ENCODE data around the gene WDFY4.

WDFY4 gene

DNA sequence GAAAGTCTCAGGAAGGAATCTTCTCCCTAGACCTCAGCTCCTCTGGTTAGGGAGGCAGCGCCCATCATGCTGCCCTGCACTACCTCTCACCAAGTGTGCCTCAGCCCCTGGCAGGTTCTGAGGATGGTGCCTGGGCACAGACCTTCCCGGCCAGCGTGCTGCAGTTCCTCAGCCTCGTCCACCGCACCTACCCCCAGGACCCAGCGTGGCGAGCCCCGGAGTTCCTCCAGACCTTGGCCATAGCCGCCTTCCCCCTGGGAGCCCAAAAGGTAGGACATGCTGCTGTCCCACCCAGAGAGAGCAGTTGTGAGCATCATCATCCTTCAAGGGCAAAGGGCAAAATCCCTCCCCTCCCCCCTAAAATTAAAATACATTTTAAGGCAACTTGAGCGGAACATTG, 132.5 kb downstream of the WDFY4 start:
- no peak for DNase-seq (ENCODE audit: low read depth, low spot score)

DNA sequence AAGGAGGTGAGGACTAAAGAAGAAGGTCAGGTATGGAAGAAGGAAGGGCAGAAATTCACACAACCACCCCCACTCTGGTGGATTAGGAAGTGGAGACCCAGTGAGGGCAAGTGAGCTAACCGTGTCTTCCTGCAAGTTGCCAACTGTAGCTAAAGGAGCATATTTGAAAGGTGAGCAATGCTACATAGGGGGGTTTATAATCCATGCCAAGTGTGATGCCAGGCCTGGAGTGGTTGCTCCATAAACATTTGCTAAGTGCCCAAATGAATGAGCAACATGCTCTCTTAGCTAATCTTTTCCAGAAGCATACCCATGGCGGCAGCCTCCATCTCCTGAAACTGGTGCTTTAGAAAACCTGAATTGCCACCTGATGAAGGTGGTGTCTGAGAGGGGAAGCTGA, 133.4 kb downstream of the WDFY4 start:
- no peak for DNase-seq (ENCODE audit: low read depth, low spot score)

DNA sequence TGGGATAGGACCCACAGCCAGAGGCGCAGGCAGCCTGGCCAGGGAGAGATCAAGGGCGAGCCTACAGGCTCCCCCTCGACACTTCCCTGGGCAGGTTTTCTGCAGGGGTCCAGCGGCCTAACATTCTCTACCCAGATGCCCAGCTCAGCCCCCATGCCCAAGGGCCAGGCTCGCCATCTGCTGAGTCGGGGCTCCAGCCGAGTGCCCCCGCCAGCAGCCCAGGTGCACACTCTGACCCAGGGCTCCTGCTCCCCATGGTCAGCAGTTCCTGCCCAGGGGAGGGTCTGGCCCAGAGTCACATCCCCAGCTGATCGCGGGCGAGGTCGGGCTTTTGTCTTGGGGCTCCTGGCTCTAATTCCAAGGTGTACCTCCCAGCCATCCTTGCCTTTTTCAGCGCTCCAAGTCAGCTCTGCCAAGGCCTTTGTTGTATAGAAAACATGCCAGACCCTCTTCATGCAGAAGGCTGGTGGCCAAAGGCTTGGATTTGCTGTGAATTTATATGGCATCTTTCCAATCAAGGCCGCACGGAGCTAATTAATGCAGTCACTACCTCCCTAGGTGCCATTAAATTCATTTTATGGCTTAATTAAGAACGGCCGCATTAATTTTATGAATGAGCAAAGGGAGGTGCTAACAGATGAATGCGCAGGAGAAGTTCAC, 134.3 kb downstream of the WDFY4 start:
- DNase-seq (ENCODE audit: low read depth, low spot score): no peak

DNA sequence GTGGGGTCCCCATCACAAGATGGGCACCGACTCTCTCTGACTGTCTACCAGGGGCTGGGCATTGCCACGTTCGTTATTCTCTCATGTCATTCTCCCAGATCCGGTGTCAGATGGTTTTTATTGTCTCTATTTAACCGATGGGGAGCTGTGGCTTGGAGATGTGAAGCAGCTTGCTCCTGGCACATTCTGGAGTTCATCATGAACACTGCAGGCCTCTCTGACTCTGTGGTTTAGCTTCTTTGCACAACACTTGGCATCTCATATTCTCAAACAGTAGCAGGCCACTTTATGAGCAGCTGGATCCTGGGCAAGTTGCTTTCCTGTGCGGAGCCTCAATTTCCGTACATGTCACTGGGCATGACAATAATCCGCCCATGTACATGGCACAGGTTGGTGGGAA, 135.1 kb downstream of the WDFY4 start:
- DNase-seq (ENCODE audit: low read depth, low spot score): no peak

DNA sequence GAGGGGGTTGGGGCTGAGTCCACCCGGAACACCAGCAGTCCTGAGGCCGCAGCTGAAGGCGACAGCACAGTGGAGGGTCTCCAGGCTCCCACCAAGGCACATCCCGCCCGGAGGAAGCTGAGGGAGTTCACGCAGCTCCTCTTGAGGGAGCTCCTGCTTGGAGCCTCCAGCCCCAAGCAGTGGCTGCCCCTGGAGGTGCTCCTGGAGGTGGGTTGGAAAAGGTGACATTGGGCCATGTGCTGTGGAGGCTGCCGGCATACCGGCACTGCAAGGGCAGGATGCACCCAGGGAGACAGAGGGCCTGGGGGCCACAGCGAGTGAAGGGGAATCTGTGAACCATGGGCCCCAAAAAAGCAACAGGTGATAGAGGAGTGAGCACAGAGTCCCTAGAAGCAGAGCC, 135.6 kb downstream of the WDFY4 start:
- DNase-seq (ENCODE audit: low read depth, low spot score): no peak

DNA sequence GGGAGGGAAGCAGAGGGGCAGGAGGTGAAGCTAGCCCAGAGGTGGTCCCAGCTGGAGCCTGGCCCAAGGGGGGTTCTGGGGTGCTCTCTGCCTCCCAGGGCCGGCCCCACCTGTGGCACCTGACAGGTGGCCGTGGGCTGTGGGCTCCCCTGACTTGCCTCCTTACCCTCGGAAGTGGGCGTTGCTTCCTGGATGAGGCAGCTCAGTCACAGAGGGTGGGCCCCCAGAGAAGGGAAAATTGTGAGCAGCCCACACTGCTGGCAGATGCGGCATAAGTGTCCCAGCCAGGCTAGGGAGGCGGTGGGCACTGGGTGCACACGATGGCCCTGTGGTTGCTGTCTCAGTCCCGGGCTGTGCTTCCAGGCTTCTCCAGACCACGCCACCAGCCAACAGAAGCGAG, 136.0 kb downstream of the WDFY4 start:
- no peak for DNase-seq (ENCODE audit: low read depth, low spot score)

DNA sequence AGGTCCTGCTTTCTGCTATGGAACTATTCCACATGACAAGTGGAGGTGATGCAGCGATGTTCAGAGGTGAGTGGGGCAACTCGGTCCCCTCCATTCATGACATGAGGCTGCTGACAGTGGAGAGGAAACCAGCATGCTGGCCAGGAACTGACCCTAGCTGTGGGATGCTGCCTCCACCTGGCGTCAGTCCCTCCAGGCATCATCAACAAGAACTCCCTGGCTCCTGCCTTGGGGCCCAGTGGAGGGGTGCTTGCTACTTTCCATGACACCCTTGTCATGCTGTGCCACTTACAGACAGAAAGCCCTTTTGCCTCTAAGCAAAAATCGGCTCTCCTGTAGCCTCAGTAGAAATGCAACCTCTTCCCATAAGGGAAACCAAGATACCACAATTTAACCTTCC, 136.4 kb downstream of the WDFY4 start:
- DNase-seq (ENCODE audit: low read depth, low spot score): no peak

DNA sequence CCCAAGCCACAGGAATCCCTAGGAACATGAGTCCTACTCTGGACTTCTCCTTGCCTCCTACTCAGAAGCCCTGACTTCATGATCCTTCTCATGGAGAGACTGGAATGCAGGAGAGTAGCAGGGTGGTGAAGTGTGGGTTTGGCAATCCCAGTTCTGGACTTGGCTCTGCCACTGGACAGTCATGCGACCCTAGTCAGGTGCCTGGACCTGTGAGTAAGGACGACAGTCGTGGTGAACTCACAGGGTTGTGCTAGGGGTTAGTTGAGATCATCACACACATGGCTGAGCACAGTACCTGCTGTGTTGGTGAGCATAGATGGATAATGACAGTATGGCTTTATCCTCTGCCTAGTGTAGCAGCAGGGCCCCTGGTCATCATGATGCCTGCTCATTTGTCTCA, 137.0 kb downstream of the WDFY4 start:
- DNase-seq (ENCODE audit: low read depth, low spot score): no peak

DNA sequence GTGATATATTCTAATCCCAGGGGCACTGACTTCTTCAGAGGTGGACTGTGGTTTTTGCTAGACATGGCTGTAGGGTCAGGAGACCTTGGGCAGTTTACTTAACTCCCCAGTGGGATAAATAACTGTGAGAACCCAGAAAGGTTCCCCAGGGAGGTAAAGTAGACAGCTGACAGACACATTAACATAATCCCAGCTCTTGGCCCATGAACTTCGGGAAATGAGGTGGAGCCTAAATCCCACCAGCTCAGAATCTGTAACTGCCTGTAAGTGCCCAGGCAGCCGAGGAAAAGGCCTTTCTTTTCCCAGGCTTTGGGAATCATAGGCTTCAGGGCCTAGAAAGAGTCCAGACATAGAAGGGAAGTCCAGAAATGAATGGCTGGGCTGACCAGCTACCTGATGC, 149.0 kb downstream of the WDFY4 start:
- no peak for DNase-seq (ENCODE audit: low read depth, low spot score)

DNA sequence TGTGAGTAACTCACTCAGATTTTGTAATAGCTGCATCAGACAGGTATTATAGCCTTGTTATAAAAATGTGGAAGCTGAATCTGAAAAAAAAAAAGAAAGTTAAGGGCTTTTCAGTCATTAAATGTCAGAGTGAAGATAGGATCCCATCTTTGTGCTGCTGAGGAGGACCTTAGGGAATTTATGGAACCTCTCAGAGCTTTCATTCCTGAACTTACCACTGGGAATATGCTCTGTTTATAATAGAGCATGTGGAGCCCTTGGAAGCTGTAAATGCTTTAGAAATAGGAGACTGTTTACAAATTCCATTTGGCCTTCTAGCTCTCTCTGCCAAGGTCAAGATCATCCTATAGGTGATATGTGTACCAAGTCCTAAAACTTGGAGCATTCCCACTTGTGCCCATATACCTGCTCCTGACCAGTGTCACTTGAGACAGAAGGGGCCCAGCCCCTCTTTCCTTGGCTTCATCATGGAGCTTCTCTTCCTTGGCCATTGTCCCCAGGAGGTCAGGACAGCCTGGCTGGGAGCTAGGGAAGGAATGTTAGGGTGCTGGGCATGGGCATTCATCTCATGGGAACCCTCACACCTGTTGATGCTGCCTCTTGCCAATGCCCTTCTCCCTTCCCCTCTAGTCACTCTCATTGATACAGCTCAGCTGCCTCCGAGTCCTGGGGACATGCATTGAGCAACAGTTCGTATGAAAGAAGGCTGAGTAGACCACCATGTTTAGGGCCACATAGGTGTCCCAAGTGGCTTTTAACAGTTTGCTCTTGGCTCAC, 149.7 kb downstream of the WDFY4 start:
- DNase-seq (ENCODE audit: low read depth, low spot score): no peak

DNA sequence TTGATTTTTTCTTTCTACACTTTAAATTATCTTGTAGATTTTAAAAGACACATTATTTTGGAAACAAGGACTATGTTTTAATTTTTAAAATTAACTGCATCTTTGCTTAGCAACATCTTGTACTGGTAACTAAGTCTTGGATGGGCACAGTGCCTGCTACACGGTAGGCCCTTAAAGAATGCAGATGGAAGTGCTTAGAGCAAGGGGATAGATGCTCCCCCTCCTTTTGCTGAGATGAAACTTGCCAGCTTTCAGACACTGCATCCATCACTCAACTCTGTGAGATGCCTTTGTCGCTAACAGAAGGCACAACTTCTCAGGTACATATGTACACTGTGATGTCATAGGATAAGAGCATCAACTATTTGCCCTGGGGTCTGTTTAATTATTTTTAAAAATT, 151.1 kb downstream of the WDFY4 start:
- no peak for DNase-seq (ENCODE audit: low read depth, low spot score)

DNA sequence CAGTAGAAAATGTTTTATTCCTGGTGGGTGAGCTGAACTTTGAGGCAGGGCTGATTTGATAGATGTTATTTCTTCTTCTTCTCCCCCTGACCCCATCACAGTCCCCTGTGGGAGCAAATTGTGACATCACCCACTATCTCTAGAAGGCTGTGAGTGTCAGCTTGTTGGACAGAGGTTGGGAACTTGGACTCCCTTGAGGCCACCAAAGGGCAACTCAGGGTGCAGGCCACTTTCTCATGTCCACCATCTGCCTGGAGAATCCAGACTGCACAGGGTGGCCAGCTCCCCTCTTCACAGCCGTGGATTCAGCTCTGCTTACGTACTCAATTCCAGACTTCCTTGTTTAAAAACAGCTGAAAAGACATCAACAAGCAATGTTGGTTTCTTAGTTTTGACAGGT, 151.9 kb downstream of the WDFY4 start:
- DNase-seq (ENCODE audit: low read depth, low spot score): no peak

DNA sequence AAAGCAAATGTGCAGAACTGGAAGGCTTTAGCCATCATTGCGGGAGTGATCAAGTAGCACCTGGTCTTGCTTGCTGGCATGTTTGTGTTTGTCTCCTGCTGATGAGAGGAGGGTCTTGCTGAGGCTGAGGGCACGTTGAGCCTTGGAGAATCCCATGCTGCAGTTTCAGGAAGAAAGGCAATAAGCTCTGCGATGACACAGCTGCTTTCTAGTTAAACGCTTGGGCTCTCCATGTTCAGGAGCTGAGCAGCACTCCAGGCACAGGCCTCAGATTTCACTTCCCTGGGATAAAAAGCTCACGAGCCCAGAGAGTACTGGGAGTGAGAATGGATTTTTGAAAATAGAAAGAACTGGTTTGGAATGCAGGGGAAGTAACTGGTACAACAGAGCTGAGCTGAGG, 154.2 kb downstream of the WDFY4 start:
- DNase-seq (ENCODE audit: low read depth, low spot score): no peak

DNA sequence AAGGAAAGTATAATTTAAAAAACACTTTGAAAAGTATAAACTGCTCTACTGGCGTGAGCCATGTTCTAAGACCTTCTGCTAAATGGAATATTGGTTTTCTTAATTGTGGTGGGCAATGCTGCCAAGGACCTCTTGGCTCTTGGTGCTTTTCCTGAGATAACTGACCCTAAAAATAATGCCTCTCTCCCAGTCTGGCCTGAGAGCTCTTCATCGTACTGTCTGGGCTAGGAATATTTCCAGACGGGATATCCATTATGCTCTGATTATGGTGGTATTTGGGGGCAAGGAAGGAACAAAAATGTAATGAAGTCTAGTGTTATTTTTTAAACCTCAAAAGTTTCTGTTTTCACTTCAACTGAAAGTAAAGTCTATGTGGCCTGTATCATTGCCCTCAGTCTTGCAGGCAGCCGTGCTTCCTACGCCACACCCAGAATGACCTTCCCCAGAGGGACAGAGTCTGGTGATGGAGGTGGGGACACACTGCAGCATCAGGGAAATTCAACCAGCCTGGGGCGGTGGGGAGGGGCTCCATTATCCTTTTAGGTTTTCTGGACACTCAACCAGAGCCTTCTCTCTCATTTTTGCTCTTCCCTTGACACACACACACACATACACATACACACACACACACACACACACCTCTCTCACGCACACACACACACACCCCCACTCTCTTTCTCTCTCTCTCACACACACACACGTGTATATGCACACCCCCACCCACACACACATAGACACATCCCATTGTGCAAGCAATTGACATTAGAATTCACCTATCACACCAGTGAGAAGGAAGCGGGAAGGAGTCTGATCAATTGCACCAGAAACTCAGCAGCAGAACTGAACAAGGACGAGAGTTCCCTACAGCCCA, 155.4 kb downstream of the WDFY4 start:
- no peak for DNase-seq (ENCODE audit: low read depth, low spot score)

DNA sequence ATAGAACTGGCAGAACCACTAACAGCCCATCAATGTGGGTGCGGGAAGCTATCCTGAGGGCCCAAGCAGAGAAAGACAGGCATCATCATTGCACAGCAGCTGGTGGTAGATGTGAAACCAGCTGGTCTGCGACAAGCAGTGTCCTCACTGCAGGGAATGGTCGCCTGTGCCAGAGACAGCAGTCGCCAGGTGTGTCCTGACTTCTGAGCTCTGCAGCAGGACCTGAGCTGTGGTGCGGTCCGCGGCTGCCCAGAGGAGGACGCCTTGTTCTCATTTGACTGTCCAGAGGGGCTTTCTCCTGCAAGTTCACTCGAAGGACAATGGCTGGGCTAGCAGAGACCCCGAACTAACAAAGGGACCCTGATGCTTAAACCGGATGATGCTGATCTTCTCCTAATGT, 157.6 kb downstream of the WDFY4 start:
- no peak for DNase-seq (ENCODE audit: low read depth, low spot score)

DNA sequence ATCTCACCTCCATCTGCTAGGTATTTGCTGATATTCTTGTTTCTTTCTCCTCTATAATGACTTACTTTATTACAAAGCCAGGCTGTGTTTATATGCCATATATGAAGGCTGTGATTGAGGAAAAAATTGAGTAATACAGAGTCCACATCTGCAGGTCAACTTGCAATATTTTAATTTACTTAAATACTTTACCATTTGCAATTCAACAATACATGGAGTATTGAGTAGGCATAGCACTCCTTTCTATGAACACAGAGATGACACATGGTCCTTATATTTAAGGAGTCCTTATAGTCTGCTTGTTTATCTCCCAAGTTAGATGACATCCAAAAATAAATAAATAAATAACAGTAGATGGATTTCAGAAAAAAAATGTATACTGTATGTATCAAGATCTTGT, 158.5 kb downstream of the WDFY4 start:
- no peak for DNase-seq (ENCODE audit: low read depth, low spot score)

DNA sequence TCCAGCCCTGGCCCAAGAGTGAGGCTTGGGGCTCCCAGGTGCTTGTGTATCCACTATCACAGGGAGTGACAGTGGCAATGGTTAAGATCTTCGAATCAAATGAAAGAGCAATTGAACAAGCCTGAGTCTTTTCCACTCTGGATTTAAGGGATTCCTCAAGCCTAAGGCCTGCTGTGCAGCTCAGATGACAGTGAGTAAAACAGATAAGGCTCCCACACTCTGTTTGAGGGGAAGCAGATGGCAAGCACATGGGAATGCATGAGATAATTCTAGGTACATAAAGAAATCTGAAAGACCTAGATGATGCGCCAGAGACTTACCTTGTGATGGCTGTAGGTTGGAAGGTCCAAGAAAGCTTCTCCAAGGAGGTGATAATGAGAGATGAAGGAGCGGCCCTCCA, 159.9 kb downstream of the WDFY4 start:
- DNase-seq (ENCODE audit: low read depth, low spot score): no peak

DNA sequence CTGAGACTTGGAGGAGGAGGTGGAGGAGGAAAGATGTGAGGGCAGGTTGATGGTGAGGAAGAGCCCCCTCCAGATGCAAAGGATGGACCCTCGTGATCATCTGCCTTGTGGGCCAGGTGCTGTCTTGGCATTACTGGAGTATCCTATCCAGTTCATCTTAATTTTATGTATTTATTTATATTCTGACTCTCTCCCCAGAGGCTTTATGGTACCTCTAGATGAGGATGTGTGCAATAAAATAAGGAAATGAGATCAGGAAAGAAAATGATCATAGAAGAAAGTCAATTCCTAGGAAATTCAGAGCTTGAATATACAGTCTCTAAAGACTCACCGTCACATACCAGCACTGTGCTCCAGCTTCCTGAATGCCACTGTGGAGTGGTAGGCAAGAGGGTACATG, 160.8 kb downstream of the WDFY4 start:
- DNase-seq (ENCODE audit: low read depth, low spot score): no peak

DNA sequence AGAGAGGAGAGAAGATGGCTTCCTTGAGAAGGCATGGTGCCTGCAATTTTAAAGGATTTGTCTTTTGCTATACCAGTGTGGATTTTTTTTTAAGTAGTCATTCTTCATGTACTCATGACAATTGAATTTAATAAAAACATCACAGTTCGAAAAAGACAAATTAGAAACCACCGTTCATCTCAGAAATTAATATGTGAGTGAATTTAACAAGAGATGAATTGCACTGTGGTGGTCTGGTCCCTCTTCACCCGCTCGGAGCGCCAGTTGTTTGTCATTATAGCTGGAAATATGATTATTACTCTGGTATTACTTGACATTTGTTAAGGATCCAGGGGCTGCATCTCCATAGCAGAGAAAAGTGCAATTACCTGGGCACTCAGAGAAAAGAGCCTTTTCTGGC, 163.0 kb downstream of the WDFY4 start:
- DNase-seq (ENCODE audit: low read depth, low spot score): no peak

DNA sequence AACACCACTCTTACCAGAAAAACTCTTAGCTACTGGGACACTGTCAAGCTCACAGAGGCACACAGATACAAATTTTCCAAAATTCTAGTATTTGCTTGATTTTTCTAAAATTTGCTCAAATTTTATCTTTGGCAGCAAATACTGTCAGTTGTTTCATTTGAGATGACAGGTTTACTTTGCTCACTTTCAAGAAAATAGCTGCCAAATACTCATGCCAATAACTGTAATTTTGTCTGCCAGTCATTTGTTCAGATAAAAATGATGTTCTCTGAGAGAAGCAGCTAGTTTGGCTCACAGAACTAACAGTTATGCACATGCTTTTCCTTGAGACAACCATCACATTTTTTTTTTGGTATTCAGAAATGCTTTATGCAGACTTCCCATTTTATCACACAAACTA, 172.2 kb downstream of the WDFY4 start:
- no peak for DNase-seq (ENCODE audit: low read depth, low spot score)

DNA sequence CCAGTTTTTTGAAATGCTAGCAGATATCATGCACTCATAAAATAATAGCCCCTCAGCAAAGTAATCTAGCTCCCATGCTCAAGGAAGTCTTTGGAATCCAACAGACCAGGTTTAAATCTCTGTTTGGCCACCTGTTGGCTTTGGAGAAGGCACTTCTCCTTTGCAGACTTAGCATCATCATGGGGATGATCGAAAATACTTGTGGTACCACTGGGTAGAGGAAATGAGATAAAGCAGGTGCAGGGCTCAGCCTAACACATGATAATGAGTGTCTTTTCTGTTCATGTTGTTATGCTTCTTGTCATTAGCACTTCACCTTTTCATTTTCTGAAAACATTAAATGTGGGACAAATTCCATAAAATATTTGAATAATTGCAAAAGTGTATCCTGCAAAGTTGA, 187.6 kb downstream of the WDFY4 start:
- no peak for DNase-seq (ENCODE audit: low read depth, low spot score)

DNA sequence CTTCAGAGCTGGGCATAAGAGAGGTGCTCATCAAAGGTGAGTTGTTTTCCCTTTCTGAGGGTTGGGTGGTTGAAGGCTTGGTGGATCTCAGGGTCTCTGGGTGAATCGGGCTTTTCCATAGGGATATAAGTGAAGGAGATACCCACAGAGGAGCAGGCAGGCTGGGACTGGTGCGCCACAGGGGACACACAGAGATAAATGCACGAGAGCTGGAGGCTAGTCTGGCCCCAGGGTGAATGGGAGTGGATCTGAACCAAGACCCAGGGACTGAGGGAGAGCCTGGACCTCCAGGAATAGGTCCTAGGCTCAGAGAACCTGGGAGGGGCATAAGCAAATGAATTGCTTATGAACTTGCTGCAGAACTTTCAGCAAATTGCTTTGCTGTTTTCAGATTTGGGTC, 193.4 kb downstream of the WDFY4 start:
- no peak for DNase-seq (ENCODE audit: low read depth, low spot score)

DNA sequence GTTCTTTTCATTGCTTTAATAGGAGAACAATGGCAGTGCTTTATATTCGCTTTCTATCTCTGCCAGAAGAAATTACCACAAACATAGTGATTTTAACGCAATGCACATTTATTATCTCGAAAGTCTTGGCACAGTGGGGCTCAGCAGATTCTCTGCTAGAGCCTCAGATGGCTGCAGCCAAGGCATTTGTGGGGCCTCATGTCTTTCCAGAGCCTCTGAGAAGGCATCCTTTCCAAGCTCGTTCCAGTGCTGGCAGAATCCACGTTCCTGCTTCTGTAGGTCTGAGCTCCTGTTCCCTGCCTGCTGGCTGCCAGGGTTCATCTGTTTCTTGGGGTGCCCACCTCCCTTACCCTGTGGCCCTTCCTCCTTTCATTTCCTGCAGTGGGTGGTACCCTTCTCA, 194.8 kb downstream of the WDFY4 start:
- DNase-seq (ENCODE audit: low read depth, low spot score): no peak

Data from iPS DF 19.7 (cell line).